COLO668 (cell line): ENCODE measurements around the gene PSTK.

ENCODE experiments used
- DNase-seq: peaks from one replicate; lab custom pipeline; 2025; ENCODE audit not compliant: unreplicated experiment; lab: John Stamatoyannopoulos, UW

PSTK gene

DNA sequence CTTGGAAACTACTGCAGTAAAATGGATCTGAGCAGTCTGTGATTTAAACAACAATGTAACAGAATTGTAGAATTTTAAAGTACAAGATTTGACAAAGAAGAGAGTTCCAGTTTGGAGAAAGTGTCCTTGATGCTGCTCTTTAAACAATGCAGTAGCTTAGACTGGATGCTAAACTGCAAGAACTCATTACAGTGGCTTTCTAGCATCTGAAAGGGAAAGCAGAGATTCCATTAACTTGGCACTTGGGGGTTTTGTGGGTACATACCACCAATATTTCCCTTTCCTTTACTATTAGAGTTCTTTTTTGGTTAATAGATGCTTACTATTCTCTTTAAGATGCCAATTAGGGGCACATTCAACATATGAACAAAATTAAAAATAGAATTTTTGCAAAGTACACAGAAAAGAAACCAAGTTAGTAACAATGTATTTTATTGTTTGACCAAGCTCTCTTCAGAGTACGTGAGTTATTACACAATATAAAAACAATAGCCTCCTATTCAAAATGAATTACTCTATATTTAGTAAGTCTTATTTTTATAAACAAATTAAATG, 11.9 kb downstream of the PSTK start:
- no peak for DNase-seq

DNA sequence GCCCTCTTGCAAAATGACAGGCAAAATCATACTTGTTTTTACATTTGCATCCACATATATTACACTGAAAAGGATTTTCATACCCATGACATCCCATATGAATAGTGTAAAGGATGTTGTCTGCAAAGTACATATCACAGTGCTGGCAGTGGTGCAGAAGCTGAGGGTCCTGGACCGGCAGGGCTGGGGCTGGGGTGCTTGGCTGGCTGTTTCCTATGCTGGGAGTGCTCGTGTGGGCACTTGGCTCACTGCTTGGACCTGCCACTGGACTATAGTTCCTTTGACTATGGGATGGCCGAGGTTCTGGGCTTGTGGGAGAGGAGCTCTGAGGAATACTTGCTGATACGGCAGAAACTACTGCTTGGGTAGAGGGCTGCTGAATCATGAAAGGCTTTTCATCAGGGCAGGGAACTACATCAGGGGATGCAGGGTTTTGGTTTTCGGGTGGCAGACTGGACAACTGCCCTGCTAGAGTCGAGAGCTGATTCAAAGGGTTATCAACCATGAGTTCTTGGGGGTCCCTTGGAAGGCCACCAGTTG, 13.7 kb downstream of the PSTK start:
- no peak for DNase-seq

DNA sequence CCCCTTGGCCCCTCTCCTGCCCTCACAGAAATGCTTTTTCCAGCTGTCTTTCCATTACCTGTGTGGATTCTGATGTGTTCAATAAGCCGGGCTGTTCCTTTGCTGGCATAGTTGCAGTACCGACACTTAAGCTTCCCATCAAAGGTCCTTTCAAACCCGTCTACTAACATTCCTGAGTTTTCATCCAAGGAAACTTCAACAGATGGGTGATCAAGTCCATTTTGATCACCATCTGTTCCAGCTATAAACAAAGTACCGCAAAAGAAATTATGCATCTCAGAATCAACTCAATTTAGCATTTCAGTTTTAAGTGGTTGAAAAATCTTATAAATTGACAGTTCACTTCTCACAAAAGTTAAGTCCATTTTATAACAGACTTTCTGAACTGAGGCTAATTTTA, 15.7 kb downstream of the PSTK start:
- DNase-seq = no peak

DNA sequence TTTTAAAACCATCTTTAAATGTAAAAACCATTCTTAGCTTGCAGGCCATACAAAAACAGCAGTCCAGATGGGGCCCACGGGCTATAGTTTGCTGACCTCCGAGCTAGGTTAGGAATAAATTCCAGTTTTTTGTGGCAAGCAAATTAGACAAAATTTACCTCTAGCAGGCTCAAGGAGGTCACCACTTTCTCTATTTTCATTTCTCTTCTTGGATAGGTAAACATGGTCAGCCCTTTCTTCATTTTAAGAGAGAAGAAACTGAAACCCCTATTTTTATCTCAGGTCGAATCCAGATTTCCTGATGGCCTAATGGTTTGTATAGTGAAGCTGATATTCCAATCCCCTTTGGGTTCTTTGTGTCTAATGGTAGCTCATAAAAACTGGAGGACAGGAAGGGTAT, 17.7 kb downstream of the PSTK start:
- no peak for DNase-seq

DNA sequence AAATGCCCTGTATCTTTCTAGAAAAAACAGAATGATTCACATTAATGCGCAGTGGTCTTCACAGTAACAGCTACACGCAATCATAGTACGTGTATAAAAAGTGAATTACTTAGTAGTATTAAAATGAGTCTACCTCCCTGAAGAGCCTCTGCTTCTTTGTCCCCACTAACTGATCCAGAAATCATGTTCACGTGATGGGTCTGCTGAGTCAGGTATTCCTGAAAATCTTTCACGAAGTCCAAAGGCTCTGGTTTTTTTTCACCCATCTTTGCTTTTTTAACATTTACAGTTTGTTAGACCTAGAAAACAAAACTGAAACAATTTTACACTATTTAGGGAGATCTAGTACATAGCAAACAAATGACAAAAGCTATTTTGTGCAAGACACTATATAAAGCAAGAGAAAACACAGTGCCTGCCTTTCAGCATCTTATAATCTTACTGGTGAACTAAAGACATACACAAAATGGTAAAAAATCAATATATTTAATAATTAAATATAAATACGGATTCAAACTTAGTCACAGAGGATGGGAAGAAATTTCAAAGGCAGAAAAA, 18.2 kb downstream of the PSTK start:
- no peak for DNase-seq

DNA sequence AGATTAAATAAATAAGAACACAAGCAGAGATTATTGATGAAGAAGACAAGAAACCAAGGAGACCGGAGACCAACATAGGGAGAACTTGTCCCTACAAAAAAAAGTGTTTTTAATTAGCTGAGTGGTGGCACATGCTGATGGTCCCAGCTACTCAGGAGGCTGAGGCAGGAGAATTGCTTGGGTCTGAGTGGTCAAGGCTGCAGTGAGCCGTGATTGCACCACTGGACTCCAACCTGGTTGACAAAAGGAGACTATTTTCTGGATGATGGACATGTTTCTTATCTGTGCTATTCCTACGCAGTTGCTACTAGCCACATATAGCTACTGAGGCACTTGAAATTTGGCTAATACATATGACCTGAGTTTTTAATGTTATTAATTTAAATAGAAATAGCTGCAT, 18.7 kb downstream of the PSTK start:
- no peak for DNase-seq

DNA sequence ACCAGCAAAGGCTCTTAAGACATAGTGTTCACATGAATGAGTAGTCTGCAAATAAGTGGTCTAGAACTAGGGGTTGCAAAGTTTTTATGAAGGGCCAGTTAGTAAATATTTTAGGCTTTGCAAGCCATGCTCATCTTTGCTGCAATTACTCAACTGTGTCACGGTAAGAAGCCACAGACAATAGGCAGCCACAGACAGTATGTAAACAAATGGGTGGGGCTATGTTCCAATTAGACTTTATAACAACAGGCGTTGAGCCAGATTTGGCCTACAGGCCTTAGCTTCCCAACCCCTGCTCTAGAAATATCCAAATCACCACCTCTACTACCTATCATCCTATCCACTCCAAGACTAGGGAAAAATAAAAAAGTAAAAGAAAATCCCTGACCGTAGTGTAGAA, 19.1 kb downstream of the PSTK start:
- peak; percentile 3 for DNase-seq

DNA sequence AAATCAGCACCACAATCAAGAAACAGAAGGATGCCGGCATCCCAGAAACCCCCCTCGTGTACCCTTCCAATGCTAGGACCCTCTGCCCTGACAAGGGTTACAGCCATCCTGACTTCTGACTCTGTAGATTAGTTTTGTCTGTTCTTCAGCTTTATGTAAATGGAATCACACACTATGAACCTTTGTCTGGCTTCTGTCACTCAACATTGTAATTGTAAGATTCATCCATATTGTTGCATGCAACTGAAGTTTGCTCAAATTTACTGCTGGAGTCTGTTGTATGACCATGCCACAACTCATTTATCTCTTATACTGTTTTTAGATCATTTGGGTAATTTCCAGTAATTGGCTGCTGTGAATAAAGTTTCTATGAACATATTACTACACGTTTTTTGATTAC, 20.0 kb downstream of the PSTK start:
- no peak for DNase-seq

DNA sequence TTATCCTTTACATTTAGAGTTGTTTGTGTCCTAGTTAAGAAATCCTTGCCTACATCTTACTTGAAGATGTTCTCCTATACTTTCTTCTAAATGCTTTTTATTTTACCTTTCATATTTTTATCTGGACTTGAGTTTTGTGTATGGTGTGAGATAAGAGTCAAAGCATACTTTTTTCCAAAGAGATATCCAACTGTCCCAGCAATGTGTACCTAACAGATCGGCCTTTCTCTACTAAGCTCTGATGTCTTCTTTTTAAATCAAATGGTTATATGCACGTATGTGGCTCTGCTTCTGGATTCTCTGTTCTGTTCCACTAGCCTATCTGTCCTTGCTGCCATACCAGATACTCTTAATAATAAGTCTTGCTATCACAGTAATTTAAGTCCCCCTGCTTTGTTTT, 21.2 kb downstream of the PSTK start:
- DNase-seq = no peak

DNA sequence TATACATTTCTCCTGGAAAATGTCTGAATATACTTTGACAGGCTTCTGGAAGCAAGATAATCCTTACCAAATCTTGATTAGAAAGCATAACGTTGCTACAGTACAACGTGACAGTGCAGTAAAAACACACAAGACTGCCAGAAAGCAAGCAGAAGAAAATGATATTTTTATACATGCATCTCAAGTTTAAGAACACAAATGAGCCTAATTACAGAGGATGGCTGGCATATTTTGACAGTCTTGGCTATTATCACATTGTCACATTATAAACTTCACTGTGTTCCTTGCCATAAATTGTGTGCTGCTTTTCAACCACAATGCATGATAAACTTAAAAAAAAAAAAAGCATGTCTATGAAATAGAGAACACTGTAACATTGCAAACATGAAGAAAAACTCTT, 24.1 kb downstream of the PSTK start:
- no peak for DNase-seq

DNA sequence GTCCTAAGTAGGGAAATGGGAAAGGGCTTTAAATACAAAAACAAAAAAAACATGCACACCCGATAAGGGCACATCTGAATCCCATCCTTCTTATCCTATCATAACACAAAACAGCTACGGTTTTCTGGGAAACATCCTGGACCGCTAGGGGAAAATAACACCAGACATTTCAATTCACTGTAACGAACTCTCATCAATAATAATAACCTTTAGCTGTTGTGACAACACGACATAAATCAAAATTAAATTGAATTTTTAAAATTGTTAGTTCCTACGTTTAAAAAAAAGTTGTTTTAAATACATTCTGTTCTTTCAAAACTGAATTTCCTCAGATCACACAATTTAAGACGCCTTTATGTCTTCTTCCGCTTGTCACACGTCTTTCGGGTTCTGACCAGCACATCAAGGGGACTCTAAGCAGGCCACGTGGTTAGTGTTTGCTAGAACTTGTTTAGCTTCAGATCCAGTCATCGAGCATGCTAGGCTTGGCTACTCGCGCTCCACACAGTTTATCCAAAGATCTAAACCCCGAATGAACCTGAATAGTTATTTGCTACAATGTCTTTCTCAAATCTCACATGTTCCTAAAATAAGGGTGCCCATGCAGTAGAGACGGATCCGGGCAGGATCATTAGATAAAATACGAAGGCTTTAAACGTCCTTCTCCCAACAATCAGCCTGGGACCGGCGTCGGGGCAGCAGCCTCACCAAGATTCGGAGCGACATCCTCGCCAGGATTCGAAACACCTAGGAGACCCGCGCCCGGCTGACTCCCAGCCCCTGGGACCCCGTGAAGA, 27.6 kb downstream of the PSTK start:
- DNase-seq = peak; percentile 16

DNA sequence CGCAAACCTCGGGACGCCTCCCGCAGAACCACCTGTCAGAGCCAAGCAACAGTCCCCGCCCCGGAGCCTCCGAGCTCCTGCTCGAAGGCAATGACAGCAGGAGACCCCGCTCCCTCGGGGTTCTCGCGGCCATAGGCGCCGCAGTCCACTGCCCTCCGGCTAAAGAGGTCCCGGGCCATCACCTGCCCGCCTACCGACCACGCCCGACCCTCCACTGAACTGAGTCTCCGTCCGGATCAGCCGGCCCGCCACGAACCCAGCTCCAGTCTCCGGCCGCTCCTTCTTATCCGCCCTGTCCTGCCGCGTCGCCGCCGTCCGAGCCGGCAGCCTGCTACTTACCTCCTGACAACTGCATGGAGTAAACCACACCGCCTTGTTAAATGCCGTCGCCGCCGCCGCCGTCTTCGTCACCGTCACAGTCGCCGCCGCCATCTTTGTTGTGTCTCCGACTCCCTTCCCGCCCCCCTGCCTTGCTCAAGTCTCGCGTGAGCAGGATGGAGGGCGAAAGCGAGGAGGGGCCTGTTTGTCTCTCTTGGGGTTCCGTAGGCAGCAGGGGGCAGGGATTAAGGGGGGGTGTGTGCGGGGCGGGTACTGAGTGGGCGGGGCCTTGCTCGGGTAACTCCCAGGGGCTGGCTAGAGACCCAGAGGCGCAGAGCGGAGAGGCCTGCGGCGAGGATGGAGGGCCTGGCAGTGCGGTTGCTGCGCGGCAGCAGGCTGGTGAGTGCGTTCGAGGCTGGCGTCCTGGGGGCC, 28.3 kb downstream of the PSTK start, which contains the start of the genes ACADSB and IKZF5:
Gene ACADSB (plus strand): TSS at position 652 of the 750 bp plus-strand sequence. CDS start 24 bp downstream, at position 676.
Gene IKZF5 (minus strand): TSS at position 441 of the 750 bp plus-strand sequence. CDS start 10,170 bp downstream, outside the sequence.
- peak; percentile 92 for DNase-seq

DNA sequence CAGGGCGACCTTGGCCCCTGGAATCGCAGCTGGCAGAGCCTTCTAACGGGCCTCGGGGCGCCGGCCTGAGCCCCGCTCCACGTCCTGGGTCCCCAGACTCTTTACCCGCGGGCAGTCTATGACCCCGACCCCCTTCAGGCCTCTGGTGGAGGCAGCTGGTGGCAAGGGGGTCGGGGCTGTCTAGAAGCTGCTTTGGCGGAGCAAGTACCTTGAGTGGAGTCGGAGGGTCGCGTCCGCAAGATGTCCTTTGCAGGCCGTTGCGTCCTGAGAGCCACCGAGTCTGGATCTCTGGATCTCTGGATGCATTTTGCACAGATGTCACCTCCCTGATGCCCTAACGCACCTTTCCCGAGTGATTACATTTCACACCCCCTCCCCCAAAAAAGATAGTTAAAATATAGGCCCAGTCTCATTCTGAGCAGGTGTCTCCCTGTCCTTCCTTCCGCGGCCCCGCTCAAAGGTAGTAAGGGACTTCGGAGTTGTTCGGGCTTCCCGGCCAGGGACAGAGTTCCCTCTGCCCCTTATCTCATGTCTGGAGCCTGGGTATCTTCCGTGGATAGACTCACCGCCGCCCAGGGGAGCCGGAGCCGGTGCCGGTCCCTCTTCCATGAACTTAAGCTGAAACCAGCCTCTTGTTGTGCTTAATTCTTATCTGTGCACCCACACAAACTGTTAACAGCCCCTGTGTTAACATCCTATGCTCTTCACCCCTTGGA, 29.1 kb downstream of the PSTK start:
- peak; percentile 8 for DNase-seq

DNA sequence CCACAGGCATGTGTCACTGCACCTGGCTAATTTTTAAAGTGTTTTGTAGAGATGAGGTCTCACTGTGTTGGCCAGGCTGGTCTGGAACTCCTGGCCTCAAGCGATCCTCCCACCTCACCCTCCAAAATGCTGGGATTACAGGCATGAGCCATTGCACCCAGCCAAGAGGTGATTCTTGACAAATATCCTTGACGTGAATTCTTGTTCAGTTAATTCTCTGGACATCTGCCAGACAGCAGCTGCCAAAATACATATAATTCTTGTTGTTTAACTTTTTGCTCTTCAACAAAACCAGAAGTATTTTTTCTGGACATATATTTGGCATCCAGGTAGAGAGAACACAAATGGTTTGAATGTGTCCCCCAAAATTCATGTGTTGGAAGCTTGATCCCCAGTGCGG, 31.8 kb downstream of the PSTK start:
- no peak for DNase-seq

DNA sequence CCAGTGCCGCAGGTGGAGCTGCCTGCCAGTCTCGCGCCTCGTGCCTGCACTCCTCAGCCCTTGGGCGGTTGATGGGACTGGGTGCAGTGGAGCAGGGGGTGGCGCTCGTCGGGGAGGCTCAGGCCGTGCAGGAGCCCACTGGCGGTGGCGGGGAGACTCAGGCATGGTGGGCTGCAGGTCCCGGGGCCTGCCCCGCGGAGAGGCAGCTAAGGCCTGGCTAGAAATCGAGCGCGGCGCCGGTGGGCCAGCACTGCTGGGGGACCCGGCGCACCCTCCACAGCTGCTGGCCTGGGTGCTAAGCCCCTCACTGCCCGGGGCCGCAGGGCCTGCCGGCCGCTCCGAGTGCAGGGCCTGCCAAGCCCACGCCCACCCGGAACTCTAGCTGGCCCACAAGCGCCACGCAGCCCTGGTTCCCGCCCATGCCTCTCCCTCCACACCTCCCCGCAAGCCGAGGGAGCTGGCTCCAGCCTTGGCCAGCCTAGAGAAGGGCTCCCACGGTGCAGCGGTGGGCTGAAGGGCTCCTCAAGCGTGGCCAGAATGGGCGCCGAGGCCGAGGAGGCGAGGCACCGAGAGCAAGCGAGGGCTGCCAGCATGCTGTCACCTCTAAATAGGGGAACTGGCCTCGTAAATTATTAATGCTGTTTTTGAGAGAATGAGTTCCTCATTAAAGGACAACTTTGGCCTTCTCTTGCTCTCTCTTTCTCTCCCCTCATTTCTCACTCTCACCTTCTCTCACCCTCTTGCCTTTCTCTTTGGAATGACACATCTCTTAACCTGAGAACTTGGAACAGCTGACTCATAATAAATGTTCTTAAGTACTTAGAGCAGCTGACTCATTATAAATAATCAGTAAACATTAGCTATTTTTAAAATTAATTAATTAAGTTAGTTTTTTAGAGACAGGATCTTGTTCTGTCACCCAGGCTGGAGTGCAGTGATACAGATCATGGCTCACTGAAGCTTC, 33.5 kb downstream of the PSTK start:
- no peak for DNase-seq

DNA sequence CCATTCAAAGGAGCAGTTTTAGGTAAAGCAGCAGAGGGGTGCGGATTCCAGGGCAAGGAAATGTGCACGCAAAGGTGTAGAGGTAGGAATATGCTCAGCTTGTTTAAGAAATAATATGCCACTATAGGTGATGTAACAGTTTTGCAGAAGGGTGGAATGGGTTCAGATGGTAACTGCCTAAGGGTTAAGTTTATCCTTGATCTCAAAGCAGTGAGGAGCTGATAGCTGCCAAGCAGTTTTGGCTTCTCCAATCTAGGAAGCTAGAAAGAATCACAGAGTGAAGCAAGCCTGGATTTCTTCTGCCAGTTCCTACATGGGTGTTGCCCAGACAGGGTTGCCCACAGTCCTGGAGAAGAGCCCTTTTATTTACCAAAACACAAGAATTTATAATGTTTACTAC, 34.6 kb downstream of the PSTK start:
- DNase-seq = no peak

DNA sequence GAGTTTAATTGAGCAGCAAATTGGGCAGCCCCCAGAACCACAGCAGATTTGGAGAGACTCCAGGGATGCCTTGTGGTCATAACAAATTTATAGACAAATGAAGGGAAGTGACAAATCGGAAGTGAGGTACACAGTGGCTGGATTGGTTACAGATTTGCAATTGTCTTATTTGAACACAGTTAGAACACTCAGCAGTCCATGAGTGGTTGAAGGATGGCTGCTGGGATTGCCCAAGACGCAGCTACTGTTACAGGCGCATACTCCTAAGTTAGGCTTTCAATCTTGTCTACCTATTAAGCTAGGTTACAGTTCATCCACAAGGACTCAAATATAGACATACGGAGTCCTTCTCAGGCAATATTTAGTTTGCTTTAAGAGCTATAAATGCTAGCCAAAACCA, 36.0 kb downstream of the PSTK start:
- no peak for DNase-seq

DNA sequence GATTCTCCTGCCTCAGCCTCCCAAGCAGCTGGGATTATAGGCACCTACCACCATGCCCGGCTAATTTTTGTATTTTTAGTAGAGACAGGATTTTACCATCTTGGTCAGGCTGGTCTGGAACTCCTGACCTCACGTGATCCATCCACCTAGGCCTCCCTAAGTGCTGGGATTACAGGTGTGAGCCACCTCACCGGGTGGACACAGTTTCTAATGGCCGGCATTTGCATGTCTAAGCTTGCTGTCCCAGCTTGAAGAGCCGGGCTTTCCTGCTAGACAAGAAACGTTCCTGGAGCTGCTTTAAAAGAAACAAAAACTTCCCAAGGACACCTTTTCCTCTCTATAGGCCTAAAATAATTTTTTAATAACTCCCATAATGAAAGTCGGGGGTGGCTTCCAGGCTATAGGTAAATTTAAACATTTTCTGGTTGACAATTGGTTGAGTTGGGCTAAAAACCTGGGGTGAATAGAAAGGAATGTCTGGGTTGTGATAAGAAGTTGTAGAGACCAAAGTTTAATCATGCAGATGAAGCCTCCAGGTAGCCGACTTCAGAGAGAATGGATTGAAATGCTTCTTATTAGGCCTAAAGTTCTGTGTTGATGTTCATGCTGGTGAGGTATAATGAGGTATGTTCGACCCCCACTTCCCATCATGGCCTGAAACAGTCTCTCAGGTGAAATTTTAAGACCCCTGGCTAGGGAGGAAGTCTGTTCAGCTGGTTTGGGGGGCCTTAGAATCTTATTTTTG, 37.4 kb downstream of the PSTK start:
- DNase-seq = no peak

DNA sequence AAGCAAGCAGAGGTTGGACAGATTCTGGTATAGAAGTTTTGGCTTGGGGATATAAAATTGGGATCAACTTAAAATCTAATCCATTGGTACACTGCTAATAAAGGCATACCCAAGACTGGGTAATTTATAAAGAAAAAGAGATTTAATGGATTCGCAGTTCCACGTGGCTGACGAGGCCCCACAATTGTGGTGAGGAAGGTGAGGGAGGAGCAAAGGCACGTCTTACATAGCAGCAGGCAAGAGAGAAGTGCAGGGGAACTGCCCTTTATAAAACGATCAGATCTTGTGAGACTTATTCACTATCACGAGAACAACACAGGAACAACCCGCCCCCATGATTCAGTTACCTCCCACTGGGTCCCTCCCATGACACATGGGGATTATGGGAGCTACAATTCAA, 38.3 kb downstream of the PSTK start:
- no peak for DNase-seq
